SK-N-SH (cell line): Measurements from ENCODE around the gene CASZ1. TPM values are rescaled to one million over a fixed set of nuclear protein-coding genes. Genes with fewer than 3 reads are reported as not detected.

Source experiments
- CTCF ChIA-PET: fragments of 300-600, 350-600 bp; formaldehyde crosslinking; extraction: SDS; loops from one replicate; lab custom pipeline; 2021; lab: Yijun Ruan, JAX
- POLR2A ChIA-PET: fragments of 350-600 bp; sonication (Branson Sonifier 250); formaldehyde crosslinking; extraction: SDS; loops from one replicate; lab custom pipeline; 2020; ENCODE audit warnings: antibody characterized with exemption, inconsistent platforms; lab: Yijun Ruan, JAX
- DNase-seq: peaks from one replicate; pipeline ENCODE4 v3.0.0; 2012
- H2AFZ ChIP-seq: fragments of 200-600 bp; sonication (generic); 2 replicates; pipeline ENCODE4 v1.8.1; 2016; ENCODE audit warnings: antibody characterized with exemption, mild to moderate bottlenecking, low read depth
- H3F3A ChIP-seq: fragments of 200-600 bp; sonication (generic); replicated peaks from 2 replicates; pipeline ENCODE3; 2016; ENCODE audit warnings: antibody characterized with exemption, mild to moderate bottlenecking; ENCODE audit not compliant: insufficient read depth
- H3K27ac ChIP-seq, 2 experiments: fragments of 200-500 bp in 1 of 2; fragments of 200-600 bp in 1 of 2; sonication (Bioruptor generic) in 1 of 2; sonication (generic), shearing (Covaris generic) in 1 of 2; 2 replicates each; pipeline versions ENCODE4 v1.5.1 to v1.6.1; 2014 to 2016; ENCODE audit warnings: low read depth in 2 of 2, inconsistent platforms in 1 of 2, low read length in 1 of 2, mild to moderate bottlenecking in 1 of 2, mixed read lengths in 1 of 2
- H3K27me3 ChIP-seq: fragments of 200-600 bp; sonication (generic), shearing (Covaris generic); 2 replicates; pipeline ENCODE4 v1.6.1; 2016; ENCODE audit warnings: mixed run types; ENCODE audit not compliant: insufficient read depth
- H3K36me3 ChIP-seq, 2 experiments: fragments of 200-500 bp in 1 of 2; fragments of 200-600 bp in 1 of 2; sonication (Bioruptor generic) in 1 of 2; sonication (generic) in 1 of 2; replicated peaks in 1 of 2; 2 replicates each; pipeline versions ENCODE3 to v1.5.1; 2014 to 2016; ENCODE audit warnings: low read length in 1 of 2, mild to moderate bottlenecking in 1 of 2; ENCODE audit not compliant: insufficient read depth in 2 of 2, control insufficient read depth in 1 of 2
- H3K4me1 ChIP-seq, 2 experiments: fragments of 200-500 bp in 1 of 2; fragments of 200-600 bp in 1 of 2; sonication (Bioruptor generic) in 1 of 2; sonication (generic), shearing (Covaris generic) in 1 of 2; 2 replicates each; pipeline versions ENCODE4 v1.5.1 to v1.6.1; 2014 to 2016; ENCODE audit warnings: low read depth in 1 of 2, low read length in 1 of 2, mixed run types in 1 of 2; ENCODE audit not compliant: insufficient read depth in 2 of 2, control insufficient read depth in 1 of 2
- H3K4me2 ChIP-seq: fragments of 200-600 bp; sonication (generic), shearing (Covaris generic); 2 replicates; pipeline ENCODE4 v1.6.1; 2017; ENCODE audit warnings: mixed run types
- H3K4me3 ChIP-seq, 2 experiments: fragments of 200-500 bp in 1 of 2; fragments of 200-600 bp in 1 of 2; sonication (Bioruptor generic) in 1 of 2; sonication (generic), shearing (Covaris generic) in 1 of 2; 2 replicates each; pipeline versions ENCODE4 v1.5.1 to v1.8.1; 2014 to 2016; ENCODE audit warnings: low read depth in 2 of 2, inconsistent platforms in 1 of 2, low read length in 1 of 2, mild to moderate bottlenecking in 1 of 2, mixed read lengths in 1 of 2, moderate library complexity in 1 of 2
- H3K79me2 ChIP-seq: fragments of 200-600 bp; sonication (generic); 2 replicates; pipeline ENCODE4 v1.8.1; 2017; ENCODE audit warnings: mild to moderate bottlenecking; ENCODE audit not compliant: insufficient read depth
- H3K9ac ChIP-seq: fragments of 200-600 bp; sonication (generic); 2 replicates; pipeline ENCODE4 v1.6.1; 2017; ENCODE audit warnings: mixed run types
- H3K9me2 ChIP-seq: fragments of 200-600 bp; sonication (generic); 2 replicates; pipeline ENCODE4 v1.6.1; 2017; ENCODE audit warnings: mixed run types
- H3K9me3 ChIP-seq: fragments of 200-600 bp; sonication (generic); 2 replicates; pipeline ENCODE4 v1.6.1; 2017; ENCODE audit warnings: mixed run types, mild to moderate bottlenecking, moderate library complexity
- H4K20me1 ChIP-seq: fragments of 200-600 bp; sonication (generic); 2 replicates; pipeline ENCODE4 v1.6.1; 2017; ENCODE audit warnings: mild to moderate bottlenecking, mixed run types; ENCODE audit not compliant: insufficient read depth
- EP300 ChIP-seq, 2 experiments: IDR thresholded peaks; 2 replicates each; pipeline versions ENCODE4 v1.4.0 to v1.6.1; 2012; ENCODE audit warnings: borderline replicate concordance in 1 of 2, low read depth in 1 of 2, low read length in 1 of 2
- EZH2phosphoT487 ChIP-seq: fragments of 200-600 bp; sonication (generic); IDR thresholded peaks from 2 replicates; pipeline ENCODE4 v1.6.1; 2017; ENCODE audit warnings: low read depth, mixed run types, mild to moderate bottlenecking, antibody characterized with exemption, moderate library complexity, borderline replicate concordance
- FOSL2 ChIP-seq: IDR thresholded peaks from 2 replicates; pipeline ENCODE4 v1.4.0; 2012; ENCODE audit warnings: low read depth, mild to moderate bottlenecking, moderate library complexity, borderline replicate concordance
- FOXJ3 ChIP-seq: sonication (generic); formaldehyde crosslinking; IDR thresholded peaks from 2 replicates; pipeline ENCODE4 v1.5.1; 2020; ENCODE audit warnings: mild to moderate bottlenecking, missing genetic modification reagents
- FOXM1 ChIP-seq: IDR thresholded peaks from 2 replicates; pipeline ENCODE4 v1.4.0; 2012; ENCODE audit warnings: low read depth, mild to moderate bottlenecking
- GATA2 ChIP-seq: sonication (generic); formaldehyde crosslinking; IDR thresholded peaks from 2 replicates; pipeline ENCODE4 v1.5.0; 2020; ENCODE audit warnings: mild to moderate bottlenecking, missing genetic modification reagents
- JUND ChIP-seq: IDR thresholded peaks from 2 replicates; pipeline ENCODE4 v1.4.0; 2012
- MXI1 ChIP-seq: IDR thresholded peaks from 2 replicates; pipeline ENCODE4 v1.6.1; 2012; ENCODE audit warnings: mild to moderate bottlenecking, low read depth, low read length, improper control_type of control experiment
- NFIC ChIP-seq: IDR thresholded peaks from 2 replicates; pipeline ENCODE4 v1.4.0; 2012; ENCODE audit warnings: borderline replicate concordance
- NRF1 ChIP-seq: IDR thresholded peaks from 2 replicates; pipeline ENCODE4 v1.6.1; 2012; ENCODE audit warnings: low read depth, mild to moderate bottlenecking, low read length
- RCOR1 ChIP-seq: fragments of 150-350 bp; IDR thresholded peaks from 2 replicates; pipeline ENCODE4 v1.6.1; 2017; ENCODE audit warnings: antibody characterized with exemption, low read length
- RFX5 ChIP-seq: IDR thresholded peaks from 2 replicates; pipeline ENCODE4 v1.6.1; 2012; ENCODE audit warnings: mild to moderate bottlenecking, improper control_type of control experiment, low read length
- TAF1 ChIP-seq: IDR thresholded peaks from 2 replicates; pipeline ENCODE4 v1.6.1; 2012; ENCODE audit warnings: low read depth, mild to moderate bottlenecking, low read length, moderate library complexity, borderline replicate concordance
- TEAD4 ChIP-seq: IDR thresholded peaks from 2 replicates; pipeline ENCODE4 v1.4.0; 2012; ENCODE audit warnings: mild to moderate bottlenecking, borderline replicate concordance; ENCODE audit not compliant: insufficient read depth
- YY1 ChIP-seq: IDR thresholded peaks from 2 replicates; pipeline ENCODE4 v1.4.0; 2012; ENCODE audit warnings: low read depth, mild to moderate bottlenecking
- WGBS: methylation state at CpG from one replicate; pipeline ENCODE4 v1.1.6; 2017; ENCODE audit warnings: low lambda C conversion rate; 5-methylcytosine and 5-hydroxymethylcytosine counted together
- polyA plus RNA-seq, 3 experiments: library from polyadenylated mRNA; depleted of rRNA; stranded (reverse); fragments of >200 nt; gene quantifications; 2 replicates each; pipeline ENCODE4 v1.2.3, GENCODE V29; 2012
- TF ChIP-seq, protein P1 (sequence below): fragments of 200-600 bp; sonication (generic); IDR thresholded peaks from 2 replicates; pipeline ENCODE4 v1.6.1; 2017; ENCODE audit warnings: antibody characterized with exemption, mild to moderate bottlenecking, moderate library complexity
- TF ChIP-seq, protein P2 (sequence below): IDR thresholded peaks from 2 replicates; pipeline ENCODE4; 2012
- TF ChIP-seq, protein P3 (sequence below): fragments of 150-350 bp; IDR thresholded peaks from 2 replicates; pipeline ENCODE4 v1.6.1; 2017; ENCODE audit warnings: antibody characterized with exemption, low read length, low read depth, borderline replicate concordance
- TF ChIP-seq, protein P4 (sequence below): IDR thresholded peaks from 2 replicates; pipeline ENCODE4 v1.4.0; 2012; ENCODE audit warnings: low read depth, borderline replicate concordance

Gene CASZ1
- polyA plus RNA-seq, 1 of the 3 experiments (the other 2 are of a cell fraction): 0.51 TPM

DNA sequence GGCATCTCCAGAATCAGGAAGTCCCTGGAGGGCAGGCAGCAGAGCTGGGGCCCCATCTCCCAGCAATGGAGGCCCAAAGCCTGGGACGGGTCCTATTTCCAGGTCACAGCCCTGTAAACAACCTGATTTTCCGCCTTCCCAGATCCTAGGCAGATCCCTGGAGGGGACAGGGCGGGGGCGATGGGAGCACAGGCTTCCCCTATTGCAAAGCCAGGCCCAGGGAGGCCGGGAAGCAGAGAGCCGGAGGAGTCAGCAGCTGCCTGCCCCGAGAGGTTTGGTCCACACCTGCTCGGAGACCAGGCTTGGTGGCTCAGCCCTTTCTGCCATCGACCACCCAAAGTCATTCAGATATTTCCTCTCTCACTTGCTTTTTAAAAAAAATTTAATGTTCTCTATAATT lies 29.2 kb downstream of the CASZ1 start:
- H3K4me1 ChIP-seq: no peaks in the 10 kb centered on the region; a peak in 1 of 4 replicates
- POLR2A ChIA-PET: no interaction called here
- no peaks in the 10 kb centered on the region for H3K9me2 ChIP-seq
- H3K4me3 ChIP-seq: no peak overlapping the region
- H4K20me1 ChIP-seq: no peaks in the 10 kb centered on the region
- no peaks in the 10 kb centered on the region for H3K36me3 ChIP-seq
- H3K4me2 ChIP-seq: no peak overlapping the region
- H3K27me3 ChIP-seq: 0 out of 2 replicates have a peak, but pooled peaks cover 8% of the 10 kb centered on the region
- CTCF ChIA-PET: no interaction called here
- no peak for TF ChIP-seq NRF1
- H3K27ac ChIP-seq: no peak overlapping the region
- no peaks in the 10 kb centered on the region for H3F3A ChIP-seq
- 67% methylated on average over 3 of the region's 9 CpGs for WGBS
- H3K9ac ChIP-seq: no peak overlapping the region
- no peaks in the 10 kb centered on the region for H3K9me3 ChIP-seq
- H3K79me2 ChIP-seq: no peaks in the 10 kb centered on the region
- no peak for DNase-seq
- no peak overlapping the region for H2AFZ ChIP-seq

DNA sequence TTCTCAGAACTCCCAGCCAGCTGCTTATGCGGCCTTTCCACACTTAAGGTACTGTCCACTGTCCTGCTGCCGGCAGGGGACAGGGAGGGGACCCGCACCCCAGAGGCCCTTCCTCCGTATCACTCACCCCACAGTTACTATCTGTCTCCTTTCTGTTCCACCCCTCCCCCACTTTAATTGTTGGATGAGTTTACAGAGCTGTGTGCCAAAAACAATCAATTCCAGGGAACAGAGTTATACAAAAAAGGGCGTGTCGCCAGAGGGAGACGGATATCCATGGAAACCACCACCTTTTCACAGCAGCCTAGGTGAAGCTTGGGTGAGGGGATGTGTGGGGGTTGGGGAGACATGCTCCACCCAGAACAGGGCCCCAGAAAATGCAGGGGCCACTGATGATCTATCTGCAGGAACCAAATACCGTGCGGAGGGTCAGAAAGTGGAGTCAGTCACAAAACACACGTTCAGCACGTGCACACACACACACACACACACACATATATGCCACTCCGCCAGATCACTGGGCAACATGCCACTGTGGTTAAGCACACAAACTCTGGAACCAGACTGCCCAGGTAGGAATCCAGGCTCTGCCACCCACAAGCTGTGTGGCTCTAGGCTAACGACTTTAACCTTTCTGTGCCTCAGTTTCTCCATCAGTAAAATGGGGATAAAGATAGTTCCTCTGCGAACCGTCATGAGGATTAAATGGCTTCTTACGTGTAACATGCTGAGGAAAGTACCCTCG lies 30.5 kb downstream of the CASZ1 start:
- H3K27me3 ChIP-seq: no peaks in the 10 kb centered on the region
- H3K9me3 ChIP-seq: no peaks in the 10 kb centered on the region
- H3K79me2 ChIP-seq: no peaks in the 10 kb centered on the region
- no peak overlapping the region for H3K4me2 ChIP-seq
- no peaks in the 10 kb centered on the region for H4K20me1 ChIP-seq
- no peak for DNase-seq
- H2AFZ ChIP-seq: no peak overlapping the region
- no peaks in the 10 kb centered on the region for H3K36me3 ChIP-seq
- no peak overlapping the region for H3K4me3 ChIP-seq
- no peak overlapping the region for H3K27ac ChIP-seq
- H3K9me2 ChIP-seq: no peaks in the 10 kb centered on the region
- no peaks in the 10 kb centered on the region; a peak in 1 of 4 replicates for H3K4me1 ChIP-seq
- CTCF ChIA-PET: no interaction called here
- TF ChIP-seq, protein P1, sequence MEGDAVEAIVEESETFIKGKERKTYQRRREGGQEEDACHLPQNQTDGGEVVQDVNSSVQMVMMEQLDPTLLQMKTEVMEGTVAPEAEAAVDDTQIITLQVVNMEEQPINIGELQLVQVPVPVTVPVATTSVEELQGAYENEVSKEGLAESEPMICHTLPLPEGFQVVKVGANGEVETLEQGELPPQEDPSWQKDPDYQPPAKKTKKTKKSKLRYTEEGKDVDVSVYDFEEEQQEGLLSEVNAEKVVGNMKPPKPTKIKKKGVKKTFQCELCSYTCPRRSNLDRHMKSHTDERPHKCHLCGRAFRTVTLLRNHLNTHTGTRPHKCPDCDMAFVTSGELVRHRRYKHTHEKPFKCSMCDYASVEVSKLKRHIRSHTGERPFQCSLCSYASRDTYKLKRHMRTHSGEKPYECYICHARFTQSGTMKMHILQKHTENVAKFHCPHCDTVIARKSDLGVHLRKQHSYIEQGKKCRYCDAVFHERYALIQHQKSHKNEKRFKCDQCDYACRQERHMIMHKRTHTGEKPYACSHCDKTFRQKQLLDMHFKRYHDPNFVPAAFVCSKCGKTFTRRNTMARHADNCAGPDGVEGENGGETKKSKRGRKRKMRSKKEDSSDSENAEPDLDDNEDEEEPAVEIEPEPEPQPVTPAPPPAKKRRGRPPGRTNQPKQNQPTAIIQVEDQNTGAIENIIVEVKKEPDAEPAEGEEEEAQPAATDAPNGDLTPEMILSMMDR: no peak
- no peak for TF ChIP-seq YY1
- TF ChIP-seq NFIC: no peak
- no peak for TF ChIP-seq TEAD4
- TF ChIP-seq NRF1: no peak
- TF ChIP-seq EP300 (IDR thresholded peaks at IDR 0.05; ENCODE audit: borderline replicate concordance in 1 of 2, low read depth in 1 of 2, low read length in 1 of 2): no peak
- no peak for TF ChIP-seq GATA2 (CRISPR knock-in tag)
- TF ChIP-seq, protein P2, sequence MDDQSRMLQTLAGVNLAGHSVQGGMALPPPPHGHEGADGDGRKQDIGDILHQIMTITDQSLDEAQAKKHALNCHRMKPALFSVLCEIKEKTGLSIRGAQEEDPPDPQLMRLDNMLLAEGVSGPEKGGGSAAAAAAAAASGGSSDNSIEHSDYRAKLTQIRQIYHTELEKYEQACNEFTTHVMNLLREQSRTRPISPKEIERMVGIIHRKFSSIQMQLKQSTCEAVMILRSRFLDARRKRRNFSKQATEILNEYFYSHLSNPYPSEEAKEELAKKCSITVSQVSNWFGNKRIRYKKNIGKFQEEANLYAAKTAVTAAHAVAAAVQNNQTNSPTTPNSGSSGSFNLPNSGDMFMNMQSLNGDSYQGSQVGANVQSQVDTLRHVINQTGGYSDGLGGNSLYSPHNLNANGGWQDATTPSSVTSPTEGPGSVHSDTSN: no peak
- no peak for TF ChIP-seq FOXM1
- TF ChIP-seq TAF1: no peak
- TF ChIP-seq EZH2phosphoT487: no peak
- TF ChIP-seq, protein P3, sequence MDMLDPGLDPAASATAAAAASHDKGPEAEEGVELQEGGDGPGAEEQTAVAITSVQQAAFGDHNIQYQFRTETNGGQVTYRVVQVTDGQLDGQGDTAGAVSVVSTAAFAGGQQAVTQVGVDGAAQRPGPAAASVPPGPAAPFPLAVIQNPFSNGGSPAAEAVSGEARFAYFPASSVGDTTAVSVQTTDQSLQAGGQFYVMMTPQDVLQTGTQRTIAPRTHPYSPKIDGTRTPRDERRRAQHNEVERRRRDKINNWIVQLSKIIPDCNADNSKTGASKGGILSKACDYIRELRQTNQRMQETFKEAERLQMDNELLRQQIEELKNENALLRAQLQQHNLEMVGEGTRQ: no peak
- no peak for TF ChIP-seq RCOR1
- TF ChIP-seq MXI1: no peak
- no peak for TF ChIP-seq FOSL2
- TF ChIP-seq RFX5: no peak
- TF ChIP-seq, protein P4, sequence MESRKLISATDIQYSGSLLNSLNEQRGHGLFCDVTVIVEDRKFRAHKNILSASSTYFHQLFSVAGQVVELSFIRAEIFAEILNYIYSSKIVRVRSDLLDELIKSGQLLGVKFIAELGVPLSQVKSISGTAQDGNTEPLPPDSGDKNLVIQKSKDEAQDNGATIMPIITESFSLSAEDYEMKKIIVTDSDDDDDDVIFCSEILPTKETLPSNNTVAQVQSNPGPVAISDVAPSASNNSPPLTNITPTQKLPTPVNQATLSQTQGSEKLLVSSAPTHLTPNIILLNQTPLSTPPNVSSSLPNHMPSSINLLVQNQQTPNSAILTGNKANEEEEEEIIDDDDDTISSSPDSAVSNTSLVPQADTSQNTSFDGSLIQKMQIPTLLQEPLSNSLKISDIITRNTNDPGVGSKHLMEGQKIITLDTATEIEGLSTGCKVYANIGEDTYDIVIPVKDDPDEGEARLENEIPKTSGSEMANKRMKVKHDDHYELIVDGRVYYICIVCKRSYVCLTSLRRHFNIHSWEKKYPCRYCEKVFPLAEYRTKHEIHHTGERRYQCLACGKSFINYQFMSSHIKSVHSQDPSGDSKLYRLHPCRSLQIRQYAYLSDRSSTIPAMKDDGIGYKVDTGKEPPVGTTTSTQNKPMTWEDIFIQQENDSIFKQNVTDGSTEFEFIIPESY: no peak
- no peak for TF ChIP-seq JUND
- TF ChIP-seq FOXJ3 (CRISPR knock-in tag): no peak
- 80% methylated on average over 16 of the region's 17 CpGs for WGBS
- POLR2A ChIA-PET: interaction anchor here (0.7 kb wide), 1 partner anchor 123 kb away, joined by 3 read pairs; no protein-coding TSS in a partner anchor
- no peaks in the 10 kb centered on the region for H3F3A ChIP-seq
- no peak overlapping the region for H3K9ac ChIP-seq
